ENCODE measurements around the gene MICU2.

- TF ChIP-seq TAF1 (IDR thresholded peaks at IDR 0.05; ENCODE audit: borderline replicate concordance, insufficient read depth, low read length) (no peak), POLR2AphosphoS5 (IDR thresholded peaks at IDR 0.05; ENCODE audit: low read depth, low read length) (no peak), SIN3A (IDR thresholded peaks at IDR 0.05; ENCODE audit: borderline replicate concordance, insufficient read depth, low read length) (no peak)
- TF ChIP-seq, protein P1, sequence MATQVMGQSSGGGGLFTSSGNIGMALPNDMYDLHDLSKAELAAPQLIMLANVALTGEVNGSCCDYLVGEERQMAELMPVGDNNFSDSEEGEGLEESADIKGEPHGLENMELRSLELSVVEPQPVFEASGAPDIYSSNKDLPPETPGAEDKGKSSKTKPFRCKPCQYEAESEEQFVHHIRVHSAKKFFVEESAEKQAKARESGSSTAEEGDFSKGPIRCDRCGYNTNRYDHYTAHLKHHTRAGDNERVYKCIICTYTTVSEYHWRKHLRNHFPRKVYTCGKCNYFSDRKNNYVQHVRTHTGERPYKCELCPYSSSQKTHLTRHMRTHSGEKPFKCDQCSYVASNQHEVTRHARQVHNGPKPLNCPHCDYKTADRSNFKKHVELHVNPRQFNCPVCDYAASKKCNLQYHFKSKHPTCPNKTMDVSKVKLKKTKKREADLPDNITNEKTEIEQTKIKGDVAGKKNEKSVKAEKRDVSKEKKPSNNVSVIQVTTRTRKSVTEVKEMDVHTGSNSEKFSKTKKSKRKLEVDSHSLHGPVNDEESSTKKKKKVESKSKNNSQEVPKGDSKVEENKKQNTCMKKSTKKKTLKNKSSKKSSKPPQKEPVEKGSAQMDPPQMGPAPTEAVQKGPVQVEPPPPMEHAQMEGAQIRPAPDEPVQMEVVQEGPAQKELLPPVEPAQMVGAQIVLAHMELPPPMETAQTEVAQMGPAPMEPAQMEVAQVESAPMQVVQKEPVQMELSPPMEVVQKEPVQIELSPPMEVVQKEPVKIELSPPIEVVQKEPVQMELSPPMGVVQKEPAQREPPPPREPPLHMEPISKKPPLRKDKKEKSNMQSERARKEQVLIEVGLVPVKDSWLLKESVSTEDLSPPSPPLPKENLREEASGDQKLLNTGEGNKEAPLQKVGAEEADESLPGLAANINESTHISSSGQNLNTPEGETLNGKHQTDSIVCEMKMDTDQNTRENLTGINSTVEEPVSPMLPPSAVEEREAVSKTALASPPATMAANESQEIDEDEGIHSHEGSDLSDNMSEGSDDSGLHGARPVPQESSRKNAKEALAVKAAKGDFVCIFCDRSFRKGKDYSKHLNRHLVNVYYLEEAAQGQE (IDR thresholded peaks at IDR 0.05; ENCODE audit: insufficient read depth in 1 of 2, low read depth in 2 of 2, low read length in 2 of 2) = no peak
Observed at GRCh38 chr13:21450936-21451335, 153.0 kb downstream of the MICU2 start.

Measured in PFSK-1 (cell line).